GM12878 (cell line): ENCODE measurements around the gene REL. TPM values are rescaled to one million over a fixed set of nuclear protein-coding genes. Genes with fewer than 3 reads are reported as not detected.

ENCODE experiments used
- ATAC-seq: fragments of 200-7000 bp; cut with Tn5 transposase; 3 replicates; pipeline ENCODE4 v1.9.1; 2020; ENCODE audit warnings: mild to moderate bottlenecking, moderate library complexity
- BruUV-seq: library from RNA; stranded (reverse); fragments of 400-500 nt; replicated peaks from 2 replicates; lab custom pipeline; 2021; lab: Mats Ljungman, UMichigan
- CTCF ChIA-PET: fragments of 300-600 bp; sonication (Branson Sonifier 250); formaldehyde crosslinking; extraction: SDS; loops from one replicate; lab custom pipeline; 2021; ENCODE audit warnings: inconsistent platforms; lab: Yijun Ruan, JAX
- POLR2A ChIA-PET: fragments of 350-600 bp; formaldehyde crosslinking; extraction: SDS; loops from one replicate; lab custom pipeline; 2021; ENCODE audit warnings: inconsistent platforms; lab: Charles Lee
- RAD21 ChIA-PET: fragments of 300-600 bp; sonication (Branson Sonifier 250); formaldehyde crosslinking; loops from one replicate; lab custom pipeline; 2023; ENCODE audit warnings: antibody characterized with exemption; ENCODE audit not compliant: unreplicated experiment; lab: Charles Lee
- SMC1A ChIA-PET: fragments of 300-600 bp; sonication (Branson Sonifier 250); formaldehyde crosslinking; loops from one replicate; lab custom pipeline; 2023; ENCODE audit not compliant: unreplicated experiment, uncharacterized antibody; lab: Charles Lee
- DNase-seq: peaks from one replicate; pipeline ENCODE4 v3.0.0-alpha.2; 2011; ENCODE audit warnings: low read depth, low spot score
- FAIRE-seq: peaks from 3 replicates; lab custom pipeline; 2011; peaks lifted over from hg19 to GRCh38; lab: Jason Lieb, UNC
- H2AFZ ChIP-seq: 2 replicates; pipeline ENCODE4 v1.6.0; 2011; ENCODE audit warnings: low read depth, low read length, control low read depth; ENCODE audit not compliant: control insufficient read depth
- H3K27ac ChIP-seq: 2 replicates; pipeline ENCODE4 v1.5.1; 2011; ENCODE audit warnings: control low read depth; ENCODE audit not compliant: control insufficient read depth, insufficient read depth
- H3K27me3 ChIP-seq, 2 experiments: replicated peaks in 1 of 2; 2 replicates each; pipeline versions ENCODE4 v1.6.0 to v1.6.1; 2011; ENCODE audit warnings: low read length in 1 of 2; ENCODE audit not compliant: control insufficient read depth in 2 of 2, insufficient read depth in 2 of 2
- H3K36me3 ChIP-seq, 2 experiments: 2 replicates each; pipeline ENCODE4 v1.5.1; 2011; ENCODE audit warnings: low read length in 1 of 2; ENCODE audit not compliant: control insufficient read depth in 2 of 2, insufficient read depth in 2 of 2
- H3K4me1 ChIP-seq: 2 replicates; pipeline ENCODE4 v1.6.1; 2011; ENCODE audit warnings: mild to moderate bottlenecking, low read length, moderate library complexity, mixed read lengths; ENCODE audit not compliant: control insufficient read depth, insufficient read depth
- H3K4me2 ChIP-seq: 2 replicates; pipeline ENCODE4 v1.6.0; 2011; ENCODE audit warnings: control low read depth; ENCODE audit not compliant: control insufficient read depth, insufficient read depth
- H3K4me3 ChIP-seq: fragments of 200-600 bp; sonication (generic); 2 replicates; pipeline ENCODE4 v1.5.1; 2016
- H3K79me2 ChIP-seq: 2 replicates; pipeline ENCODE4 v1.6.0; 2011; ENCODE audit warnings: low read length; ENCODE audit not compliant: control insufficient read depth, insufficient read depth
- H3K9ac ChIP-seq: 2 replicates; pipeline ENCODE4 v1.8.0; 2011; ENCODE audit warnings: low read length, control low read depth, mixed read lengths; ENCODE audit not compliant: control insufficient read depth, insufficient read depth
- H3K9me3 ChIP-seq: replicated peaks from 3 replicates; pipeline ENCODE4 v1.5.1; 2011; ENCODE audit warnings: mild to moderate bottlenecking, low read length; ENCODE audit not compliant: control insufficient read depth, insufficient read depth
- H4K20me1 ChIP-seq: 2 replicates; pipeline ENCODE4 v1.6.0; 2011; ENCODE audit not compliant: control insufficient read depth, insufficient read depth
- ATF3 ChIP-seq: IDR thresholded peaks from 2 replicates; pipeline ENCODE4 v1.6.1; 2011; ENCODE audit warnings: low read depth, mild to moderate bottlenecking, low read length, moderate library complexity, borderline replicate concordance; ENCODE audit errors: extremely low read depth
- BACH1 ChIP-seq: fragments of 450-650 bp; IDR thresholded peaks from 2 replicates; pipeline ENCODE4 v1.6.1; 2017; ENCODE audit warnings: mild to moderate bottlenecking, borderline replicate concordance
- CBX5 ChIP-seq: sonication (generic); IDR thresholded peaks from 2 replicates; pipeline ENCODE4 v1.6.1; 2016; ENCODE audit warnings: low read depth, moderate library complexity, mild to moderate bottlenecking, inconsistent platforms
- EGR1 ChIP-seq, 2 experiments: IDR thresholded peaks; 1 replicate in 1 of 2; 2 replicates in 1 of 2; pipeline ENCODE4 v1.6.1; 2011 to 2012; ENCODE audit warnings: low read depth in 2 of 2, low read length in 2 of 2, borderline replicate concordance in 1 of 2, mild to moderate bottlenecking in 1 of 2, moderate library complexity in 1 of 2
- HDGF ChIP-seq: fragments of 450-650 bp; IDR thresholded peaks from 2 replicates; pipeline ENCODE4 v1.6.1; 2016; ENCODE audit warnings: antibody characterized with exemption
- JUND ChIP-seq: IDR thresholded peaks from 2 replicates; pipeline ENCODE4 v1.6.1; 2012; ENCODE audit warnings: low read depth, mild to moderate bottlenecking, low read length, improper control_type of control experiment, moderate library complexity
- KAT2A ChIP-seq: conservative IDR thresholded peaks from 2 replicates; pipeline ENCODE4 v1.6.1; 2011; ENCODE audit warnings: low read depth, low read length; ENCODE audit not compliant: control insufficient read depth
- MEF2A ChIP-seq: IDR thresholded peaks from 2 replicates; pipeline ENCODE4 v1.6.1; 2011; ENCODE audit warnings: low read depth, mild to moderate bottlenecking, low read length, moderate library complexity; ENCODE audit not compliant: insufficient read depth
- REST ChIP-seq: IDR thresholded peaks from 2 replicates; pipeline ENCODE4 v1.6.1; 2012; ENCODE audit warnings: mild to moderate bottlenecking, low read depth, low read length
- SRF ChIP-seq, 2 experiments: IDR thresholded peaks; 2 replicates each; pipeline ENCODE4 v1.6.1; 2011; ENCODE audit warnings: low read depth in 2 of 2, low read length in 2 of 2, mild to moderate bottlenecking in 1 of 2, moderate library complexity in 1 of 2
- TCF3 ChIP-seq: IDR thresholded peaks from 2 replicates; pipeline ENCODE4 v1.6.1; 2012; ENCODE audit warnings: low read depth, mild to moderate bottlenecking, low read length, borderline replicate concordance; ENCODE audit not compliant: insufficient read depth
- ZBTB40 ChIP-seq: fragments of 450-650 bp; IDR thresholded peaks from 2 replicates; pipeline ENCODE4 v1.6.1; 2016; ENCODE audit warnings: mild to moderate bottlenecking, moderate library complexity, borderline replicate concordance
- WGBS: methylation state at CpG from one replicate; pipeline ENCODE4 v1.1.6; 2016; ENCODE audit warnings: low lambda C conversion rate; ENCODE audit not compliant: insufficient replicate concordance, insufficient coverage; ENCODE audit errors: missing lambda C conversion rate; 5-methylcytosine and 5-hydroxymethylcytosine counted together
- in situ Hi-C: fragments of 300-500 bp; cut with MboI; formaldehyde crosslinking; loops from 9 replicates; pipeline ENCODE4 v1.14.3; 2018; ENCODE audit warnings: mixed read lengths
- intact Hi-C: fragments of 100-400 bp; cut with micrococcal nuclease; formaldehyde crosslinking; loops from one replicate; pipeline ENCODE4 v1.14.2; 2022; ENCODE audit not compliant: unreplicated experiment
- polyA plus RNA-seq, 11 experiments: library from polyadenylated mRNA; depleted of rRNA in 4 of 11; unstranded in 6 of 11; stranded (reverse) in 5 of 11; fragments of >200 nt; fragmentation: Nextera tagmentation in 4 of 11; fragmentation: Illumina TruSeq in 1 of 11; extraction: Ambion mirVana in 4 of 11; extraction: Trizol in 1 of 11; gene quantifications; 1 replicate in 1 of 11; 2 replicates in 10 of 11; pipeline versions ENCODE4 v1.2.1 to v1.2.3, GENCODE V29; 2011 to 2016; ENCODE audit warnings: inconsistent platforms in 2 of 11, missing spikeins in 2 of 11, low read depth in 1 of 11
- total RNA-seq, 4 experiments: library from RNA; depleted of rRNA in 3 of 4; stranded (reverse); fragments of >200 nt in 3 of 4; fragmentation: Illumina TruSeq in 1 of 4; extraction: Trizol in 1 of 4; gene quantifications; 2 replicates each; pipeline versions ENCODE4 v1.2.1 to v1.2.3, GENCODE V29; 2013 to 2021

The REL gene
- total and polyA plus RNA-seq, 10 of the 15 experiments (the other 5 are each of a cell fraction or from before 2014, with no cell fraction given), result 6.3 to 52.4 (median 26.6) TPM

- no peaks in the 10 kb centered on the region for H3K79me2 ChIP-seq
- H4K20me1 ChIP-seq, result no peaks in the 10 kb centered on the region
- in situ Hi-C loops, result no loop called here
- ChIA-PET CTCF (interaction anchor here (0.7 to 1.2 kb wide), 4 partner anchors 9 to 168 kb away, joined by 3 to 4 read pairs (median 4); no protein-coding TSS in a partner anchor), SMC1A (interaction anchor here (0.7 to 3.7 kb wide), 12 partner anchors 8 to 137 kb away, joined by 3 to 15 read pairs (median 4); no protein-coding TSS in a partner anchor), POLR2A (interaction anchor here (0.5 to 1.4 kb wide), 9 partner anchors 9 to 521 kb away, joined by 3 to 12 read pairs (median 3); partner anchors contain the start of gene REL), RAD21 (interaction anchor here (0.6 to 1.1 kb wide), 5 partner anchors 14 to 168 kb away, joined by 3 to 4 read pairs (median 3); no protein-coding TSS in a partner anchor)
- H3K4me1 ChIP-seq, result peaks cover 51% of the 10 kb centered on the region
- WGBS, result 58% methylated on average over 5 of the region's 5 CpGs
- intact Hi-C loops, result no loop called here
- no peaks in the 10 kb centered on the region for H3K36me3 ChIP-seq
- no peak overlapping the region for H3K9ac ChIP-seq
- DNase-seq, result no peak
- no peak for TF ChIP-seq MEF2A
- TF ChIP-seq EGR1 (IDR thresholded peaks at IDR 0.05; ENCODE audit: borderline replicate concordance in 1 of 2, low read depth in 2 of 2, low read length in 2 of 2), result no peak
- TF ChIP-seq HDGF, result no peak
- TF ChIP-seq KAT2A, result no peak
- no peak for TF ChIP-seq CBX5
- TF ChIP-seq JUND, result no peak
- TF ChIP-seq BACH1, result no peak
- no peak for TF ChIP-seq TCF3
- no peak for TF ChIP-seq SRF (IDR thresholded peaks at IDR 0.05; ENCODE audit: low read depth in 2 of 2, low read length in 2 of 2)
- TF ChIP-seq REST, result no peak
- no peak for TF ChIP-seq ATF3
- TF ChIP-seq ZBTB40, result no peak
- no peak for ATAC-seq
- H3K4me2 ChIP-seq, result no peak overlapping the region
- no peak overlapping the region for H2AFZ ChIP-seq
- H3K4me3 ChIP-seq, result no peak overlapping the region
- H3K9me3 ChIP-seq, result peaks cover 3% of the 10 kb centered on the region; the same call in 1 of the 3 replicates
- H3K27ac ChIP-seq, result no peak overlapping the region
- no peak for FAIRE-seq
- no peaks in the 10 kb centered on the region for H3K27me3 ChIP-seq
- no TSS peak for BruUV-seq
Measured at GRCh38 chr2:60973705-60974104, 92.3 kb downstream of the REL start.
